Fibroblast of villous mesenchyme (primary cell): ENCODE results near the gene BRME1. TPM values are rescaled to one million over a fixed set of nuclear protein-coding genes. Genes with fewer than 3 reads are reported as not detected.
A peak's percentile ranks its signal among the peaks of the same experiment; 100 is the strongest.

Experiments
- DNase-seq: peaks from one replicate; pipeline ENCODE4 v3.0.0-alpha.2; 2010; ENCODE audit warnings: low read depth
- H3K4me3 ChIP-seq: 2 replicates; pipeline ENCODE4 v1.5.1; 2011; ENCODE audit warnings: low read depth, mild to moderate bottlenecking, low read length
- total RNA-seq: library from RNA; depleted of rRNA; stranded (reverse); fragments of >200 nt; gene quantifications from 2 replicates; pipeline ENCODE4 v1.2.3, GENCODE V29; 2012
- TF ChIP-seq, protein P1 (sequence below): IDR thresholded peaks from 2 replicates; pipeline ENCODE4 v1.5.1; 2012; ENCODE audit warnings: low read depth, mild to moderate bottlenecking, low read length; ENCODE audit not compliant: insufficient read depth

The BRME1 gene
- total RNA-seq, 1 donor = 0.43 TPM

DNA sequence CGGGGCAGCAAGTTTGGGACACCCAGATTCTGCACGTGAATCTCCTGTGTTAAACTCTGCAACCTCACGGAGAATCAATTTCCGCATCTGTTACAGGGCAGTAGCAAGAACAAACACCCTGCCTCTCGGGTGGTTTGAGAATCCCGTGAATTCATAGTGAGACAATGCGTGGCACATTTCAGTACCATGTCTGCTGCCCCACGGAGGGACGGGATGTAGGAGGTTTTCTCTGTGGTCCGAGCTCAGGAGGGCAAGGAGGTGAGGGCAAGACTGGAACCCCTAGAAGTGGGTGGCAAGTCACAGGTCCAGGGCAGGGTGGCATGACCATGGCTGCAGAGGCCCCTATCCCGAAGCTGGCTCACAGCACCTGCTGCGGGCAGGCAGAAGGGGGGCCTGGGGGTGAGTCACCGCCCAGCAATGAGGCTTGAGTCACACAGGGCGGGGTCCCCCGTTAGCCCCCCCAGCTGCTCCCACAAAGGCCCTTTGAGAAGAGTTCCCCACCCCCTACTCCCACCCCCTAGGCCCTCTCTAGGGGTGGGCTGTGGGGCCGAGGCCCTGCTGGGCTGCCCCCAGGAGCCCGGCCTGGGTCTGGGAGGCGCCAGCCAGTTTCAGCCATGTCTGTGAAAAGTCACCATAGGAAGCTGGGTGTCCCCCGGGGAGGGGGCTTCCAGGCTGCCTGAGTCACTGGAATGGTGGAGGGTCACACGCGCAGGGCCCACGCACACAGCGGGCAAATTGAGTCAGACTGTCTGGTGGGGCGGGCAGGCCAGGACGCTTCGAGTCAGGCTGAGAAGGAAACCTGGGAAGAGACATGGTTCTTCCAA lies 54.8 kb downstream of the BRME1 start:
- peak overlapping the region; percentile 44 for H3K4me3 ChIP-seq
- TF ChIP-seq, protein P1, sequence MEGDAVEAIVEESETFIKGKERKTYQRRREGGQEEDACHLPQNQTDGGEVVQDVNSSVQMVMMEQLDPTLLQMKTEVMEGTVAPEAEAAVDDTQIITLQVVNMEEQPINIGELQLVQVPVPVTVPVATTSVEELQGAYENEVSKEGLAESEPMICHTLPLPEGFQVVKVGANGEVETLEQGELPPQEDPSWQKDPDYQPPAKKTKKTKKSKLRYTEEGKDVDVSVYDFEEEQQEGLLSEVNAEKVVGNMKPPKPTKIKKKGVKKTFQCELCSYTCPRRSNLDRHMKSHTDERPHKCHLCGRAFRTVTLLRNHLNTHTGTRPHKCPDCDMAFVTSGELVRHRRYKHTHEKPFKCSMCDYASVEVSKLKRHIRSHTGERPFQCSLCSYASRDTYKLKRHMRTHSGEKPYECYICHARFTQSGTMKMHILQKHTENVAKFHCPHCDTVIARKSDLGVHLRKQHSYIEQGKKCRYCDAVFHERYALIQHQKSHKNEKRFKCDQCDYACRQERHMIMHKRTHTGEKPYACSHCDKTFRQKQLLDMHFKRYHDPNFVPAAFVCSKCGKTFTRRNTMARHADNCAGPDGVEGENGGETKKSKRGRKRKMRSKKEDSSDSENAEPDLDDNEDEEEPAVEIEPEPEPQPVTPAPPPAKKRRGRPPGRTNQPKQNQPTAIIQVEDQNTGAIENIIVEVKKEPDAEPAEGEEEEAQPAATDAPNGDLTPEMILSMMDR = no peak
- DNase-seq = peak; percentile 94

DNA sequence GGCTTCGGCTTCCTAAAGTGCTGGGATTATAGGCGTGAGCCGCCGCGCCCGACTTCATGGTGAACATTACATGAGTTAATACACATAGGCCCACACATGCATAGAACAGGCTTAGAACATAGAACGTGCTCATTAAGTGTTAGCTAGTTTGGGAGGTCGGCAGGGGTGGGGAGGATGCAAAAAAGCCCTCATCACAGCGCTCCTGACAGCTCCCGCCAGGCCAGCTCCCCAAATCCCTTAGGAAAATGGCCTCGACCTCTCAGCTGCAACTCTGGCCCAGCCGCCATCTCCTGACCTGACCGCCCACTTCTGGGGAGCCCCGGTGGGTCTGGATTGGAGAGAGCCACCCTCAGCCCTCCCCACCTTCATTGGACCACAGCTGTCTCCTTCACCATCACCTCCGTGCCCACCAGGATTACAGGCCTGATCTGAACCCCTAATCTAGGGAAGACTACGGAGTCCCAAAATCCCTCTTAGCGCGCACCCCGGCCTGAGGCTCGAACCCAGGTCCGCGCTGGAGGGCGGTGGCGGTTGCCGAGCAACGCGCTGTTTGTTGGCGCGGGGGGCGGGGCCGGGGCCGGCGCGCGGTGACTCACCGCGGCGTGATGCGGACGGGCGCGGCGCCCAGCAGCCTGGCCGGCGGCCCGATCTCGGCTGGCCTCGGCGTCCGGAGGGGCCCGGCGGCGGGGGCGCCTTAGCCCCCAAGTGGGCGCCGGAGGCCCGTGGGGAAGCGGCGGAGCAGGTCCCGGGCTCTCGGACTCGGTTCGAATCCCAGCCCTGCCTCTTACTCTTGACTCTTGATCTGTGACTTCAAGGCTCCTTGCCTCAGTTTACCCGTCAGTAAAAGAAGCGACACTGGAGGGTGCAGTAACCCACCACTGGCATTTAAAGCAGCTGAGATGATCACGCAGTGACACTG lies 55.7 kb downstream of the BRME1 start:
- peak overlapping the region; percentile 44 for H3K4me3 ChIP-seq
- DNase-seq = peak; percentile 79
- TF ChIP-seq, protein P1 = no peak

DNA sequence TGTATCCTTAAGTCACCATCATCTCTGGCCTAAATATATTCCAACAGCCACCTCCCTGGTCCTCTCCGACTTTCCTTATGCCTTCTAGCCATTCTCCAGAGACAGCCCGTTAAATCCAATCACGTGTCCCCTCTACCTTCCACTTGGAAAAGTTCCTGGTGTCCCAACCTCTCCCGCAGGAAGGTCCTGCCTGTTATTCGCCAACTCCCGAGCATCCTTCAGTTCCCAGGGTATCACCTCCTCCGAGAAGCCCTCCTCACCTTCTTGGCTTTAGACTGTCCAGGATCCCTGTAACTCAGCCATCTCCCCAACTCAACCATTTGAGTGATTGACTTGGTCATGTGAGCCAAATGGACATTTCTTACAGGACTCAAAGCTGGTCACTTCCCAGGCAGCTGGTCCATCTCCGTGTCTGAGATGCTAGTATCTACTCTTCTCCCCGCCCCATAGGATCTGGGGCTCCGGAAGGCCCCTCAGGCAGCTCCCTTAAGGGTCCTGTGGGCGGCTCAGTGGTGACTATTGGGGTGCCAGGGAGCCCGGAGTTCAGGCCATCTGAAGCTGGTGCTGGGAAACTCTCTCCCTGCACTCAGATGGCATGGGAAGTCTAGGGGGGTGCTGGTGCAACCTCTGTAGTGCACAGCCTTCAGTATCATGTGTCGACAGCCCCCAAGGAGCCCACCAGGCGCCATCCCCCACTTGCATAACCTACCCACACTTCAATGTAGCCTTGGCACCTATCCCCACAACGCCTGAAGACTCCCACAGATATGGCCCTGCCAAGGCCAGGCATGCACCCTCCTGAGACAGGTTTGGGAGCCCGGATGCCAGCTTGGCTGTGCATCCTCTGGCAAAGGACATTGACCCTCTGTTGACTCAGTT lies 56.9 kb downstream of the BRME1 start:
- no peak for DNase-seq
- H3K4me3 ChIP-seq = no peak overlapping the region
- TF ChIP-seq, protein P1 = no peak

DNA sequence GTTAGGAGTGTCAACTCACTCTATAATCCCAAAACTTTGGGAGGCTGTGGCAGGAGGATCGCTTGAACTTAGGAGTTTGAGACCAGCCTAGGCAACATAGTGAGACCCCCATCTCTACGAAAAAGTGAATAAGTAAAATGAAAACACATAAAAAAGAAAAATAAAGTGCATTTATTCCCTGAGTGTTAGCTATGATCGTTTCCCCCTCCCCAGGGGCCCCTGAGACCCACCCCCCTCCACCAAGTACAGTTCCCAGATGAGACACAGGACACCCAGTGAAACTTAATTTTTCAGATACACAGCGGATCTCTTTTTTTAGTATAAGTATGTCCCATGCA lies 57.6 kb downstream of the BRME1 start:
- DNase-seq = no peak
- H3K4me3 ChIP-seq = no peak overlapping the region
- TF ChIP-seq, protein P1 = no peak

DNA sequence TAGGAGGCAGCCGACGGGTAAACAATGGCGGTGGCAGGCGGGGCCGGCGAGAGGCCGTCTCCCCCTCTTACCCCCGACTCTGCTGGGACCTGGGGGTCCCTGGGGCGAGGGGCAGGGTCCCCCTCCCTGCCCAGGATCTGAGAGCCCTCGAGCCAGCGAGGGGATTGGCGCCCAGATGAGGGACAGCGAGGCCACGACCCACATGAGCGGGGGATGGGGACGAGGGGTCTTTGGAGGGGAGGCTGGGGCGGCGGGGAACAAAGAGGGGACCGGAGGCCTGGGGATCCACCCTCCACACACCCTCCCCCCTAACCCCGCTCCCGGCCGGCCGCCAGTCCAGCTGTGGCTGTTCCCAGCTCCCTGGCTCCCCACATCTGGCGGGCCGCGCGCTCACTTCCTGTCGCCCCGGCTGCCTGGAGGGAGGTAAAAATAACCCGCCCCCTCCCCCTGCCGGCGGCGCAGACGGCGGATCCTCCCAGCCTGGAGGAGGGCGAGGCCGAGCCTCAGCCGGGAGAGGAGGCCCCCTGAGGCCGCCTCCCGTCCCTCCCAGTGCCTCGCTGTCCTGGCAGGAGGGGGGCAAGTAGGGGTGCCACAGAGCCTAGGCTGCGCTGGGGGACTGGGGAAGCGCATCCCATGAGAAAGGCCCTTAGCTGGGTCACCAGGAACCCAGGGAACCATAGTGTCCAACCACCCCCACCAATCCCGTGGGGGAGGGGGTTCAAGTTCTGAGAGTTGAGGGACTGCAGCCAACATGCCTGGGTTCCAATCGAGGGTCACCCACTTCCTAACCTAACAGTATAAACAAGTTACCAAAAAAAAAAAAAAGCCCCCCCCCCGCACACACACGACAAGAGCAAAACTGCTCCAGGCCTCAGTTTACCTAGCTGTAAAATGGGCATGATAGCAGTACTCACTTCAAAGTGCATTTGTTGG lies 58.2 kb downstream of the BRME1 start:
- peak; percentile 97 for DNase-seq
- peak overlapping the region; percentile 62 for H3K4me3 ChIP-seq

More for the DNA sequence above, 58.2 kb downstream of the BRME1 start:
- TF ChIP-seq, protein P1 = no peak
